Pancreas (tissue), 10 donors: ENCODE results near the gene KY. TPM values are rescaled to one million over a fixed set of nuclear protein-coding genes. Genes with fewer than 3 reads are reported as not detected.

Experiments used
- ATAC-seq, 4 donors: fragments of 200-7000 bp; cut with Tn5 transposase; one replicate each; pipeline versions ENCODE4 v1.8.0 to v1.9.1; 2020; ENCODE audit warnings: mild to moderate bottlenecking in 4 of 4, moderate library complexity in 4 of 4
- DNase-seq, 6 donors: peaks; one replicate each; pipeline ENCODE4 v3.0.0-alpha.2; 2020
- FAIRE-seq: peaks from 2 replicates; lab custom pipeline; 2012; peaks lifted over from hg19 to GRCh38; lab: Jason Lieb, UNC
- H3K27ac ChIP-seq, 4 donors: fragments of 200-600 bp; sonication (generic); 1 replicate in 3 of 4; 2 replicates in 1 of 4; pipeline versions ENCODE4 v1.5.0 to v1.8.0; 2020
- H3K27me3 ChIP-seq, 4 donors: fragments of 200-600 bp; one replicate each; pipeline ENCODE4 v1.8.0; 2021
- H3K36me3 ChIP-seq, 3 donors: fragments of 200-600 bp; sonication (generic) in 1 of 3; one replicate each; pipeline versions ENCODE4 v1.5.0 to v1.8.0; 2020 to 2021
- H3K4me1 ChIP-seq, 3 donors: fragments of 200-600 bp; one replicate each; pipeline ENCODE4 v1.8.0; 2021
- H3K4me3 ChIP-seq, 4 donors: fragments of 200-600 bp; sonication (generic) in 2 of 4; one replicate each; pipeline versions ENCODE4 v1.5.0 to v1.8.0; 2020 to 2021
- H3K9me3 ChIP-seq, 4 donors: fragments of 200-600 bp; one replicate each; pipeline ENCODE4 v1.8.0; 2021
- CTCF ChIP-seq, 4 donors: fragments of 200-600 bp; sonication (generic) in 3 of 4; IDR thresholded peaks; one replicate each; pipeline versions ENCODE4 v1.5.0 to v1.8.0; 2021; ENCODE audit warnings: antibody characterized with exemption in 4 of 4
- WGBS, 2 donors: extraction: QIAGEN DNeasy Blood & Tissue Kit; methylation state at CpG; one replicate each; pipeline ENCODE4 v1.1.7; 2013; 5-methylcytosine and 5-hydroxymethylcytosine counted together
- intact Hi-C, 3 donors: fragments of 100-400 bp; cut with DNase I; formaldehyde crosslinking; loops; one replicate each; pipeline versions ENCODE4 v1.11.1 to v1.14.2; 2022
- polyA plus RNA-seq, 2 donors: library from polyadenylated mRNA; stranded (reverse); fragments of 200-250 nt; gene quantifications; one replicate each; pipeline ENCODE4 v1.2.3, GENCODE V29; 2013
- total RNA-seq, 6 donors: library from RNA; stranded (reverse); fragmentation: NEBNext Ultra II Directional in 4 of 6; extraction: Animal tissue kit (Norgen Biotek cat#: 25700) in 4 of 6; gene quantifications; one replicate each; pipeline versions ENCODE4 v1.2.1 to v1.2.4, GENCODE V29; 2021 to 2023
- donor health status: healthy with polysubstance abuse.
- donor health status: DM: no; HTN: no; CAD: no; lungs with moderate emphysema.
- donor health status: DM: no; HTN: no; CAD: no.
- donor health status: control.
- donor health status: control.
- donor health status: Bipolar disorder and iron deficiency.
- donor health status: DM: yes; HTN: yes; CAD: no.
- donor health status: DM: no; HTN: no; CAD: no.
- donor health status: DM: no; HTN: no; CAD: no.
- donor health status: DM: yes; HTN: yes; CAD: no.

KY gene
- total and polyA plus RNA-seq, 8 donors = 0.04 to 0.42 (median 0.21) TPM; not detected in 2

- Histone ChIP-seq H3K27ac (no peak overlapping the region), H3K4me3 (no peak overlapping the region), H3K36me3 (no peaks in the 10 kb centered on the region), H3K9me3 (no peaks in the 10 kb centered on the region), H3K27me3 (no peaks in the 10 kb centered on the region), H3K4me1 (no peaks in the 10 kb centered on the region)
- FAIRE-seq (no peak), ATAC-seq (no peak), DNase-seq (no peak)
- intact Hi-C loops = no loop called here
- 55 to 57% methylated on average over 4 of the region's 4 CpGs for WGBS, 2 donors
- TF ChIP-seq CTCF (IDR thresholded peaks at IDR 0.05) = no peak
Observed at GRCh38 chr3:134567605-134568004, 83.2 kb downstream of the KY start.

- no peaks in the 10 kb centered on the region for H3K36me3 ChIP-seq
- H3K4me1 ChIP-seq = no peaks in the 10 kb centered on the region
- H3K27me3 ChIP-seq = no peaks in the 10 kb centered on the region
- intact Hi-C loops = no loop called here
- H3K4me3 ChIP-seq = no peak overlapping the region
- FAIRE-seq (no peak), ATAC-seq (no peak), DNase-seq (no peak)
- no peaks in the 10 kb centered on the region for H3K9me3 ChIP-seq
- TF ChIP-seq CTCF (IDR thresholded peaks at IDR 0.05) = no peak
- WGBS, 2 donors = 94 to 97% methylated on average over 2 of the region's 2 CpGs
- no peak overlapping the region for H3K27ac ChIP-seq
Observed at GRCh38 chr3:134564991-134565390, 85.8 kb downstream of the KY start.

GRCh38 chr3:134563601-134564000 lies 87.2 kb downstream of the KY start:
- Histone ChIP-seq H3K4me1 (no peaks in the 10 kb centered on the region), H3K36me3 (peaks cover 0 to 11% (median 0%) of the 10 kb centered on the region in 3 donors), H3K9me3 (no peaks in the 10 kb centered on the region), H3K27me3 (no peaks in the 10 kb centered on the region), H3K4me3 (no peak overlapping the region), H3K27ac (no peak overlapping the region)
- no peak for DNase-seq
- 94 to 95% methylated on average over 6 of the region's 6 CpGs for WGBS, 2 donors
- no peak for TF ChIP-seq CTCF (IDR thresholded peaks at IDR 0.05)
- intact Hi-C loops = no loop called here
- ATAC-seq = no peak
- FAIRE-seq = no peak

GRCh38 chr3:134562055-134562454 lies 88.8 kb downstream of the KY start:
- WGBS, 2 donors = 93 to 98% methylated on average over 4 of the region's 4 CpGs
- no peaks in the 10 kb centered on the region for H3K4me1 ChIP-seq
- DNase-seq (no peak), FAIRE-seq (no peak), ATAC-seq (no peak)
- TF ChIP-seq CTCF (IDR thresholded peaks at IDR 0.05) = no peak
- H3K9me3 ChIP-seq = no peaks in the 10 kb centered on the region
- no peaks in the 10 kb centered on the region for H3K27me3 ChIP-seq
- H3K4me3 ChIP-seq = no peak overlapping the region
- no peak overlapping the region for H3K27ac ChIP-seq
- intact Hi-C loops = no loop called here
- H3K36me3 ChIP-seq = peaks cover 0 to 11% (median 0%) of the 10 kb centered on the region in 3 donors

GRCh38 chr3:134559591-134559990 lies 91.2 kb downstream of the KY start:
- H3K9me3 ChIP-seq = no peaks in the 10 kb centered on the region
- WGBS, 2 donors = 96 to 97% methylated on average over 3 of the region's 3 CpGs
- no peaks in the 10 kb centered on the region for H3K4me1 ChIP-seq
- intact Hi-C loops = no loop called here
- TF ChIP-seq CTCF (IDR thresholded peaks at IDR 0.05) = no peak
- H3K27ac ChIP-seq = no peak overlapping the region
- ATAC-seq = no peak
- peaks cover 0 to 11% (median 0%) of the 10 kb centered on the region in 3 donors for H3K36me3 ChIP-seq
- FAIRE-seq = no peak
- no peak for DNase-seq
- no peaks in the 10 kb centered on the region for H3K27me3 ChIP-seq
- no peak overlapping the region for H3K4me3 ChIP-seq

Other genes starting within 250 kb of the KY start
- gene ANAPC13, start 165.0 kb downstream of the KY start, total RNA-seq = 10 to 100 TPM; 16.5 to 32.3 (median 22.1) TPM
- gene ANAPC13, start 165.0 kb downstream of the KY start, polyA plus RNA-seq = 10 to 100 TPM; 20.6 to 59.1 TPM
- gene CEP63, start 165.0 kb downstream of the KY start, total RNA-seq = 10 to 100 TPM in 3 of 6 donors, 1 to 10 TPM in 3; 8.9 to 17.2 (median 11.0) TPM
- 10 to 100 TPM; 10.6 to 15.5 TPM for gene CEP63, start 165.0 kb downstream of the KY start, polyA plus RNA-seq
- gene EPHB1, start 144.2 kb upstream of the KY start, total RNA-seq = 1 to 10 TPM in 1 of 6 donors, under 1 TPM in 5; 0.13 to 1.4 (median 0.43) TPM
- under 1 TPM; 0.02 to 0.57 TPM for gene EPHB1, start 144.2 kb upstream of the KY start, polyA plus RNA-seq